Upper lobe of right lung (tissue), 1 donor: ENCODE measurements around the gene CALD1. TPM values are rescaled to one million over a fixed set of nuclear protein-coding genes. Genes with fewer than 3 reads are reported as not detected.
"Not testable (repeated sequence)": the region's sequence is repeated elsewhere in the genome, so short reads cannot be mapped to it uniquely, and the experiment has no call there.

Experiments
- ATAC-seq: fragments of 200-7000 bp; cut with Tn5 transposase; one replicate; pipeline ENCODE4 v1.9.1; 2020; ENCODE audit warnings: mild to moderate bottlenecking, moderate library complexity
- DNase-seq: peaks from one replicate; pipeline ENCODE4 v3.0.0-alpha.2; 2020
- H3K27ac ChIP-seq: fragments of 200-600 bp; one replicate; pipeline ENCODE4 v1.8.0; 2022
- H3K27me3 ChIP-seq: fragments of 200-600 bp; one replicate; pipeline ENCODE4 v1.8.0; 2022; ENCODE audit warnings: mild to moderate bottlenecking
- H3K36me3 ChIP-seq: fragments of 200-600 bp; one replicate; pipeline ENCODE4 v1.8.0; 2022
- H3K4me1 ChIP-seq: fragments of 200-600 bp; one replicate; pipeline ENCODE4 v1.8.0; 2022
- H3K4me3 ChIP-seq: fragments of 200-600 bp; one replicate; pipeline ENCODE4 v1.8.0; 2022; ENCODE audit warnings: mild to moderate bottlenecking
- H3K9me3 ChIP-seq: fragments of 200-600 bp; one replicate; pipeline ENCODE4 v1.8.0; 2022
- CTCF ChIP-seq: fragments of 200-600 bp; IDR thresholded peaks from one replicate; pipeline ENCODE4 v1.8.0; 2022; ENCODE audit warnings: antibody characterized with exemption
- intact Hi-C: fragments of 100-400 bp; cut with DNase I; formaldehyde crosslinking; loops from one replicate; pipeline ENCODE4 v1.11.0; 2022
- total RNA-seq: library from RNA; stranded (reverse); fragmentation: NEBNext Ultra II Directional; extraction: Animal tissue kit (Norgen Biotek cat#: 25700); gene quantifications from one replicate; pipeline ENCODE4 v1.2.1, GENCODE V29; 2021
- donor health status: DM: no; HTN: yes; CAD: no; lungs with severe emphysema.

Gene CALD1
- total RNA-seq, 1 donor from 2014 or later: 213 TPM

GRCh38 chr7:134963036-134963435, 183.6 kb downstream of the CALD1 start:
- no peaks in the 10 kb centered on the region for H3K9me3 ChIP-seq
- TF ChIP-seq CTCF: no peak
- H3K27ac ChIP-seq: no peak overlapping the region
- ATAC-seq (no peak), DNase-seq (no peak)
- no peak overlapping the region for H3K4me3 ChIP-seq
- H3K4me1 ChIP-seq: no peaks in the 10 kb centered on the region
- intact Hi-C loops: no loop called here
- no peaks in the 10 kb centered on the region for H3K27me3 ChIP-seq
- H3K36me3 ChIP-seq: peaks cover 56% of the 10 kb centered on the region

- DNase-seq (no peak), ATAC-seq (no peak)
- H3K4me3 ChIP-seq: no peak overlapping the region
- TF ChIP-seq CTCF: no peak
- intact Hi-C loops: no loop called here
- H3K4me1 ChIP-seq: no peaks in the 10 kb centered on the region
- H3K36me3 ChIP-seq: peaks cover 23% of the 10 kb centered on the region
- no peaks in the 10 kb centered on the region for H3K9me3 ChIP-seq
- H3K27ac ChIP-seq: no peak overlapping the region
- H3K27me3 ChIP-seq: no peaks in the 10 kb centered on the region
These were observed 187.3 kb downstream of the CALD1 start for GRCh38 chr7:134966691-134967090.

- H3K27ac ChIP-seq: no peak overlapping the region
- H3K4me1 ChIP-seq: no peaks in the 10 kb centered on the region
- DNase-seq (no peak), ATAC-seq (no peak)
- no peaks in the 10 kb centered on the region for H3K9me3 ChIP-seq
- H3K36me3 ChIP-seq: peaks cover 19% of the 10 kb centered on the region
- intact Hi-C loops: no loop called here
- H3K4me3 ChIP-seq: no peak overlapping the region
- no peak for TF ChIP-seq CTCF
- H3K27me3 ChIP-seq: no peaks in the 10 kb centered on the region
These were observed 188.7 kb downstream of the CALD1 start for GRCh38 chr7:134968110-134968509.

- not testable (repeated sequence) for H3K9me3 ChIP-seq, ATAC-seq
- intact Hi-C loops: loop anchor here (10.0 kb wide), 1 partner anchor 183 kb away; no protein-coding TSS in a partner anchor
These were observed 202.2 kb downstream of the CALD1 start for GRCh38 chr7:134981645-134982044.

GRCh38 chr7:134985894-134986362, 206.5 kb downstream of the CALD1 start:
- TF ChIP-seq CTCF: no peak
- peaks cover 4% of the 10 kb centered on the region for H3K4me1 ChIP-seq
- H3K27ac ChIP-seq: peak overlapping the region; percentile 91
- H3K9me3 ChIP-seq: no peaks in the 10 kb centered on the region
- peak overlapping the region; percentile 92 for H3K4me3 ChIP-seq
- ATAC-seq (no peak), DNase-seq (no peak)
- intact Hi-C loops: loop anchor here (10.0 kb wide), 1 partner anchor 179 kb away; no protein-coding TSS in a partner anchor
- H3K27me3 ChIP-seq: no peaks in the 10 kb centered on the region
- no peaks in the 10 kb centered on the region for H3K36me3 ChIP-seq

More at GRCh38 chr7:134981645-134982044, 202.2 kb downstream of the CALD1 start:
- H3K36me3 ChIP-seq, H3K4me3 ChIP-seq, H3K27ac ChIP-seq, H3K4me1 ChIP-seq, H3K27me3 ChIP-seq, DNase-seq: not testable (repeated sequence)

GRCh38 chr7:134986363-134987251, 207.2 kb downstream of the CALD1 start, which contains the start of gene AGBL3:
Gene AGBL3, plus strand, starts transcription at chr7:134986508. Its CDS starts 1,426 bp downstream, at chr7:134987934.
- no peaks in the 10 kb centered on the region for H3K9me3 ChIP-seq
- ATAC-seq: peak; percentile 99
- H3K27me3 ChIP-seq: no peaks in the 10 kb centered on the region
- no peaks in the 10 kb centered on the region for H3K36me3 ChIP-seq
- TF ChIP-seq CTCF: peak; percentile 58
- H3K4me3 ChIP-seq: peak within 1 kb of the TSS; percentile 92
- H3K4me1 ChIP-seq: peaks cover 10% of the 10 kb centered on the region
- intact Hi-C loops: loop anchor here (10.0 kb wide), 1 partner anchor 178 kb away; no protein-coding TSS in a partner anchor
- H3K27ac ChIP-seq: peak within 1 kb of the TSS; percentile 91
- DNase-seq: peak; percentile 98
